Measurements from ENCODE around the gene ACE2. TPM values are rescaled to one million over a fixed set of nuclear protein-coding genes. Genes with fewer than 3 reads are reported as not detected.

ACE2 gene
- total RNA-seq, 1 donor from 2014 or later = 0.67 TPM

GRCh38 chrX:15579778-15580747 lies 20.7 kb downstream of the ACE2 start:
- Mint-ChIP-seq H3K27ac (no peak overlapping the region), H3K36me3 (ENCODE audit: insufficient read depth) (no peaks in the 10 kb centered on the region), H3K9me3 (ENCODE audit: low read depth) (peaks cover 4% of the 10 kb centered on the region), H3K4me1 (ENCODE audit: low read depth) (peaks cover 8% of the 10 kb centered on the region), H3K27me3 (no peaks in the 10 kb centered on the region), H3K4me3 (ENCODE audit: low read depth) (no peak overlapping the region)
- no peak for DNase-seq (ENCODE audit: low spot score, unreplicated experiment)
- no peak for TF ChIP-seq CTCF (IDR thresholded peaks at IDR 0.05; ENCODE audit: unreplicated experiment)

GRCh38 chrX:15576019-15576418 lies 24.7 kb downstream of the ACE2 start:
- Mint-ChIP-seq H3K27ac (no peak overlapping the region), H3K4me1 (ENCODE audit: low read depth) (peaks cover 13% of the 10 kb centered on the region), H3K27me3 (no peaks in the 10 kb centered on the region), H3K4me3 (ENCODE audit: low read depth) (no peak overlapping the region), H3K9me3 (ENCODE audit: low read depth) (no peaks in the 10 kb centered on the region), H3K36me3 (ENCODE audit: insufficient read depth) (no peaks in the 10 kb centered on the region)
- DNase-seq (ENCODE audit: low spot score, unreplicated experiment) = no peak
- no peak for TF ChIP-seq CTCF (IDR thresholded peaks at IDR 0.05; ENCODE audit: unreplicated experiment)

- Mint-ChIP-seq H3K27ac (no peak overlapping the region), H3K4me3 (ENCODE audit: low read depth) (no peak overlapping the region), H3K9me3 (ENCODE audit: low read depth) (no peaks in the 10 kb centered on the region), H3K4me1 (ENCODE audit: low read depth) (peaks cover 26% of the 10 kb centered on the region), H3K27me3 (peaks cover 6% of the 10 kb centered on the region), H3K36me3 (ENCODE audit: insufficient read depth) (no peaks in the 10 kb centered on the region)
- TF ChIP-seq CTCF (IDR thresholded peaks at IDR 0.05; ENCODE audit: unreplicated experiment) = no peak
- DNase-seq (ENCODE audit: low spot score, unreplicated experiment) = no peak
Observed at GRCh38 chrX:15574017-15574416, 26.7 kb downstream of the ACE2 start.

GRCh38 chrX:15570145-15570544 lies 30.6 kb downstream of the ACE2 start:
- Mint-ChIP-seq H3K27ac (peak overlapping the region; percentile 14), H3K36me3 (ENCODE audit: insufficient read depth) (no peaks in the 10 kb centered on the region)
- DNase-seq (ENCODE audit: low spot score, unreplicated experiment) = no peak

More at GRCh38 chrX:15570145-15570544, 30.6 kb downstream of the ACE2 start:
- Mint-ChIP-seq H3K4me3 (ENCODE audit: low read depth) (no peak overlapping the region), H3K27me3 (peaks cover 6% of the 10 kb centered on the region), H3K9me3 (ENCODE audit: low read depth) (no peaks in the 10 kb centered on the region), H3K4me1 (ENCODE audit: low read depth) (peaks cover 49% of the 10 kb centered on the region)
- TF ChIP-seq CTCF (IDR thresholded peaks at IDR 0.05; ENCODE audit: unreplicated experiment) = no peak

Measured in progenitor cell of endocrine pancreas (in vitro differentiated cells).